ENCODE results near the gene LARP4B.
A peak's percentile ranks its signal among the peaks of the same experiment; 100 is the strongest.

The LARP4B gene

GRCh38 chr10:924524-924859 lies 7.0 kb downstream of the LARP4B start:
- Histone ChIP-seq H2BK120ac (ENCODE audit: low read depth, low read length) (no peak overlapping the region), H3K18ac (ENCODE audit: low read length) (no peak overlapping the region), H2AK5ac (ENCODE audit: low read depth, low read length) (no peak overlapping the region), H3K4me3 (ENCODE audit: low read length in 2 of 2) (no peak overlapping the region), H2AFZ (ENCODE audit: low read length) (no peak overlapping the region), H3K27ac (replicated peaks; ENCODE audit: low read length) (no peak overlapping the region), H4K91ac (ENCODE audit: low read depth, low read length, poor library complexity) (no peak overlapping the region), H3K9ac (ENCODE audit: low read depth, low read length, poor library complexity) (no peak overlapping the region), H3K36me3 (replicated peaks in 1 of 2; ENCODE audit: control insufficient read depth in 2 of 2, insufficient read depth in 2 of 2, low read length in 2 of 2) (peaks cover 3 to 66% of the 10 kb centered on the region in 2 donors), H3K4me2 (ENCODE audit: insufficient read depth, low read length, poor library complexity, severe bottlenecking) (no peak overlapping the region), H2BK12ac (ENCODE audit: low read length) (no peak overlapping the region), H3K14ac (ENCODE audit: low read length) (no peak overlapping the region), H3K23ac (ENCODE audit: low read depth, low read length, poor library complexity) (no peak overlapping the region), H3K27me3 (ENCODE audit: control insufficient read depth in 3 of 3, insufficient read depth in 3 of 3, low read depth in 1 of 3, low read length in 3 of 3) (no peaks in the 10 kb centered on the region), H3K4ac (ENCODE audit: low read length) (no peak overlapping the region), H2BK15ac (ENCODE audit: low read length) (no peak overlapping the region), H4K8ac (ENCODE audit: low read depth, low read length) (no peak overlapping the region), H3K9me3 (replicated peaks in 1 of 2; ENCODE audit: control insufficient read depth in 2 of 2, insufficient read depth in 1 of 2, low read depth in 1 of 2, low read length in 2 of 2) (peaks cover 0 to 3% of the 10 kb centered on the region in 2 donors), H3K79me1 (ENCODE audit: low read depth, low read length) (peaks cover 7% of the 10 kb centered on the region), H2BK5ac (ENCODE audit: low read length) (no peak overlapping the region), H3K4me1 (ENCODE audit: control insufficient read depth in 2 of 2, insufficient read depth in 1 of 2, low read depth in 1 of 2, low read length in 2 of 2) (peaks cover 0 to 4% of the 10 kb centered on the region in 2 donors)
- no peak for DNase-seq (ENCODE audit: low spot score)
- no CpG with 5 or more reads among the region's 4 CpGs for WGBS, 2 donors (ENCODE audit: extremely low coverage in 2 of 2, insufficient read length in 2 of 2, insufficient replicate concordance in 1 of 2)

- H3K27ac ChIP-seq (replicated peaks; ENCODE audit: low read length) = no peak overlapping the region
- H3K4me2 ChIP-seq (ENCODE audit: insufficient read depth, low read length, poor library complexity, severe bottlenecking) = no peak overlapping the region
- H3K27me3 ChIP-seq (ENCODE audit: control insufficient read depth in 3 of 3, insufficient read depth in 3 of 3, low read depth in 1 of 3, low read length in 3 of 3) = no peaks in the 10 kb centered on the region
- no peak overlapping the region for H3K18ac ChIP-seq (ENCODE audit: low read length)
- WGBS, 2 donors (ENCODE audit: extremely low coverage in 2 of 2, insufficient read length in 2 of 2, insufficient replicate concordance in 1 of 2) = no CpG with 5 or more reads among the region's 8 CpGs
- H4K8ac ChIP-seq (ENCODE audit: low read depth, low read length) = no peak overlapping the region
- no peak overlapping the region for H3K9ac ChIP-seq (ENCODE audit: low read depth, low read length, poor library complexity)
- H2BK12ac ChIP-seq (ENCODE audit: low read length) = no peak overlapping the region
- peaks cover 3 to 66% of the 10 kb centered on the region in 2 donors for H3K36me3 ChIP-seq (replicated peaks in 1 of 2; ENCODE audit: control insufficient read depth in 2 of 2, insufficient read depth in 2 of 2, low read length in 2 of 2)
- peaks cover 7% of the 10 kb centered on the region for H3K79me1 ChIP-seq (ENCODE audit: low read depth, low read length)
- no peak overlapping the region for H2BK15ac ChIP-seq (ENCODE audit: low read length)
- H3K4me3 ChIP-seq (ENCODE audit: low read length in 2 of 2) = no peak overlapping the region
- H4K91ac ChIP-seq (ENCODE audit: low read depth, low read length, poor library complexity) = no peak overlapping the region
- H2BK120ac ChIP-seq (ENCODE audit: low read depth, low read length) = no peak overlapping the region
- no peak overlapping the region for H3K14ac ChIP-seq (ENCODE audit: low read length)
- DNase-seq (ENCODE audit: low spot score) = no peak
- H2AFZ ChIP-seq (ENCODE audit: low read length) = no peak overlapping the region
- H3K4me1 ChIP-seq (ENCODE audit: control insufficient read depth in 2 of 2, insufficient read depth in 1 of 2, low read depth in 1 of 2, low read length in 2 of 2) = peaks cover 0 to 2% of the 10 kb centered on the region in 2 donors
- peaks cover 0 to 3% of the 10 kb centered on the region in 2 donors for H3K9me3 ChIP-seq (replicated peaks in 1 of 2; ENCODE audit: control insufficient read depth in 2 of 2, insufficient read depth in 1 of 2, low read depth in 1 of 2, low read length in 2 of 2)
- no peak overlapping the region for H2AK5ac ChIP-seq (ENCODE audit: low read depth, low read length)
- H2BK5ac ChIP-seq (ENCODE audit: low read length) = no peak overlapping the region
- no peak overlapping the region for H3K4ac ChIP-seq (ENCODE audit: low read length)
- no peak overlapping the region for H3K23ac ChIP-seq (ENCODE audit: low read depth, low read length, poor library complexity)
These were observed 7.5 kb downstream of the LARP4B start for GRCh38 chr10:923844-924523.

GRCh38 chr10:921471-922414 lies 9.8 kb downstream of the LARP4B start:
- Histone ChIP-seq H3K4me1 (ENCODE audit: control insufficient read depth in 2 of 2, insufficient read depth in 1 of 2, low read depth in 1 of 2, low read length in 2 of 2) (no peaks in the 10 kb centered on the region), H2BK12ac (ENCODE audit: low read length) (no peak overlapping the region), H2AFZ (ENCODE audit: low read length) (no peak overlapping the region), H4K8ac (ENCODE audit: low read depth, low read length) (no peak overlapping the region), H2BK15ac (ENCODE audit: low read length) (no peak overlapping the region), H4K91ac (ENCODE audit: low read depth, low read length, poor library complexity) (no peak overlapping the region), H3K4ac (ENCODE audit: low read length) (no peak overlapping the region), H2BK5ac (ENCODE audit: low read length) (no peak overlapping the region), H3K14ac (ENCODE audit: low read length) (no peak overlapping the region), H3K4me2 (ENCODE audit: insufficient read depth, low read length, poor library complexity, severe bottlenecking) (no peak overlapping the region), H3K9me3 (replicated peaks in 1 of 2; ENCODE audit: control insufficient read depth in 2 of 2, insufficient read depth in 1 of 2, low read depth in 1 of 2, low read length in 2 of 2) (peaks cover 5 to 7% of the 10 kb centered on the region in 2 donors), H3K36me3 (replicated peaks in 1 of 2; ENCODE audit: control insufficient read depth in 2 of 2, insufficient read depth in 2 of 2, low read length in 2 of 2) (peaks cover 6 to 76% of the 10 kb centered on the region in 2 donors), H2BK120ac (ENCODE audit: low read depth, low read length) (no peak overlapping the region), H3K27me3 (ENCODE audit: control insufficient read depth in 3 of 3, insufficient read depth in 3 of 3, low read depth in 1 of 3, low read length in 3 of 3) (no peaks in the 10 kb centered on the region), H3K27ac (replicated peaks; ENCODE audit: low read length) (no peak overlapping the region), H3K18ac (ENCODE audit: low read length) (no peak overlapping the region), H3K4me3 (ENCODE audit: low read length in 2 of 2) (no peak overlapping the region), H3K9ac (ENCODE audit: low read depth, low read length, poor library complexity) (peak overlapping the region; percentile 31), H3K79me1 (ENCODE audit: low read depth, low read length) (peaks cover 6% of the 10 kb centered on the region), H3K23ac (ENCODE audit: low read depth, low read length, poor library complexity) (no peak overlapping the region), H2AK5ac (ENCODE audit: low read depth, low read length) (no peak overlapping the region)
- no peak for DNase-seq (ENCODE audit: low spot score)
- no CpG with 5 or more reads among the region's 14 CpGs for whole genome bisulfite sequencing, 2 donors (ENCODE audit: extremely low coverage in 2 of 2, insufficient read length in 2 of 2, insufficient replicate concordance in 1 of 2)

- Histone ChIP-seq H3K27ac (replicated peaks; ENCODE audit: low read length) (no peak overlapping the region), H3K27me3 (ENCODE audit: control insufficient read depth in 3 of 3, insufficient read depth in 3 of 3, low read depth in 1 of 3, low read length in 3 of 3) (no peaks in the 10 kb centered on the region), H3K18ac (ENCODE audit: low read length) (no peak overlapping the region), H4K91ac (ENCODE audit: low read depth, low read length, poor library complexity) (no peak overlapping the region), H2AFZ (ENCODE audit: low read length) (no peak overlapping the region), H3K4me2 (ENCODE audit: insufficient read depth, low read length, poor library complexity, severe bottlenecking) (no peak overlapping the region), H3K9me3 (replicated peaks in 1 of 2; ENCODE audit: control insufficient read depth in 2 of 2, insufficient read depth in 1 of 2, low read depth in 1 of 2, low read length in 2 of 2) (peaks cover 3 to 11% of the 10 kb centered on the region in 2 donors), H3K9ac (ENCODE audit: low read depth, low read length, poor library complexity) (no peak overlapping the region), H3K23ac (ENCODE audit: low read depth, low read length, poor library complexity) (no peak overlapping the region), H2BK5ac (ENCODE audit: low read length) (no peak overlapping the region), H3K4me3 (ENCODE audit: low read length in 2 of 2) (no peak overlapping the region), H3K4ac (ENCODE audit: low read length) (no peak overlapping the region), H2BK120ac (ENCODE audit: low read depth, low read length) (no peak overlapping the region), H2BK15ac (ENCODE audit: low read length) (no peak overlapping the region), H4K8ac (ENCODE audit: low read depth, low read length) (no peak overlapping the region), H3K14ac (ENCODE audit: low read length) (no peak overlapping the region), H2AK5ac (ENCODE audit: low read depth, low read length) (no peak overlapping the region), H3K4me1 (ENCODE audit: control insufficient read depth in 2 of 2, insufficient read depth in 1 of 2, low read depth in 1 of 2, low read length in 2 of 2) (no peaks in the 10 kb centered on the region), H3K79me1 (ENCODE audit: low read depth, low read length) (peaks cover 6% of the 10 kb centered on the region), H2BK12ac (ENCODE audit: low read length) (no peak overlapping the region), H3K36me3 (replicated peaks in 1 of 2; ENCODE audit: control insufficient read depth in 2 of 2, insufficient read depth in 2 of 2, low read length in 2 of 2) (peaks cover 6 to 69% of the 10 kb centered on the region in 2 donors)
- no peak for DNase-seq (ENCODE audit: low spot score)
- WGBS, 2 donors (ENCODE audit: extremely low coverage in 2 of 2, insufficient read length in 2 of 2, insufficient replicate concordance in 1 of 2) = no CpG with 5 or more reads among the region's 3 CpGs
These were observed 11.1 kb downstream of the LARP4B start for GRCh38 chr10:920450-920849.
